ENCODE measurements around the gene SZRD1.

DNA sequence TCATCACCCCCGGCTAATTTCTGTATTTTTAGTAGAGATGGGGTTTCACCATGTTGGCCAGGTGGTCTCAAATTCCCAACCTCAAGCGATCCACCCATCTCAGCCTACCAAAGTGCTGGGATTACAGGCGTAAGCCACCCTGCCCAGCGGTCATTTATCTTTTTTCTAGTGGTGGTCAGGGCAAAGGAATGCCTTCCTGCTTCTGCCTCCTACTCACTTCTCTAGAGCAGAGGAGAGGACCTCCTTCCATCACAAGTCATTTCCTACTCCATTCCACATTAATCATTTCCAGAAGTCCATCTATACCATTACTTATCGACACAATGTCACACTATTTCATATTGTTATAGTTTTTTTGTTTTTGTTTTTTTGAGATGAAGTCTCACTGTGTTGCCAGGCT, 28.1 kb upstream of the SZRD1 start:
- TF ChIP-seq, protein P1, sequence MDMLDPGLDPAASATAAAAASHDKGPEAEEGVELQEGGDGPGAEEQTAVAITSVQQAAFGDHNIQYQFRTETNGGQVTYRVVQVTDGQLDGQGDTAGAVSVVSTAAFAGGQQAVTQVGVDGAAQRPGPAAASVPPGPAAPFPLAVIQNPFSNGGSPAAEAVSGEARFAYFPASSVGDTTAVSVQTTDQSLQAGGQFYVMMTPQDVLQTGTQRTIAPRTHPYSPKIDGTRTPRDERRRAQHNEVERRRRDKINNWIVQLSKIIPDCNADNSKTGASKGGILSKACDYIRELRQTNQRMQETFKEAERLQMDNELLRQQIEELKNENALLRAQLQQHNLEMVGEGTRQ (IDR thresholded peaks at IDR 0.05), result no peak
- TF ChIP-seq, protein P2, sequence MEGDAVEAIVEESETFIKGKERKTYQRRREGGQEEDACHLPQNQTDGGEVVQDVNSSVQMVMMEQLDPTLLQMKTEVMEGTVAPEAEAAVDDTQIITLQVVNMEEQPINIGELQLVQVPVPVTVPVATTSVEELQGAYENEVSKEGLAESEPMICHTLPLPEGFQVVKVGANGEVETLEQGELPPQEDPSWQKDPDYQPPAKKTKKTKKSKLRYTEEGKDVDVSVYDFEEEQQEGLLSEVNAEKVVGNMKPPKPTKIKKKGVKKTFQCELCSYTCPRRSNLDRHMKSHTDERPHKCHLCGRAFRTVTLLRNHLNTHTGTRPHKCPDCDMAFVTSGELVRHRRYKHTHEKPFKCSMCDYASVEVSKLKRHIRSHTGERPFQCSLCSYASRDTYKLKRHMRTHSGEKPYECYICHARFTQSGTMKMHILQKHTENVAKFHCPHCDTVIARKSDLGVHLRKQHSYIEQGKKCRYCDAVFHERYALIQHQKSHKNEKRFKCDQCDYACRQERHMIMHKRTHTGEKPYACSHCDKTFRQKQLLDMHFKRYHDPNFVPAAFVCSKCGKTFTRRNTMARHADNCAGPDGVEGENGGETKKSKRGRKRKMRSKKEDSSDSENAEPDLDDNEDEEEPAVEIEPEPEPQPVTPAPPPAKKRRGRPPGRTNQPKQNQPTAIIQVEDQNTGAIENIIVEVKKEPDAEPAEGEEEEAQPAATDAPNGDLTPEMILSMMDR (IDR thresholded peaks at IDR 0.05), result no peak
- TF ChIP-seq JUN (IDR thresholded peaks at IDR 0.05), result no peak
- TF ChIP-seq, protein P3, sequence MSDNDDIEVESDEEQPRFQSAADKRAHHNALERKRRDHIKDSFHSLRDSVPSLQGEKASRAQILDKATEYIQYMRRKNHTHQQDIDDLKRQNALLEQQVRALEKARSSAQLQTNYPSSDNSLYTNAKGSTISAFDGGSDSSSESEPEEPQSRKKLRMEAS (IDR thresholded peaks at IDR 0.05), result no peak
